ENCODE measurements around the gene ETV6.
A peak's percentile ranks its signal among the peaks of the same experiment; 100 is the strongest.

The ETV6 gene

DNA sequence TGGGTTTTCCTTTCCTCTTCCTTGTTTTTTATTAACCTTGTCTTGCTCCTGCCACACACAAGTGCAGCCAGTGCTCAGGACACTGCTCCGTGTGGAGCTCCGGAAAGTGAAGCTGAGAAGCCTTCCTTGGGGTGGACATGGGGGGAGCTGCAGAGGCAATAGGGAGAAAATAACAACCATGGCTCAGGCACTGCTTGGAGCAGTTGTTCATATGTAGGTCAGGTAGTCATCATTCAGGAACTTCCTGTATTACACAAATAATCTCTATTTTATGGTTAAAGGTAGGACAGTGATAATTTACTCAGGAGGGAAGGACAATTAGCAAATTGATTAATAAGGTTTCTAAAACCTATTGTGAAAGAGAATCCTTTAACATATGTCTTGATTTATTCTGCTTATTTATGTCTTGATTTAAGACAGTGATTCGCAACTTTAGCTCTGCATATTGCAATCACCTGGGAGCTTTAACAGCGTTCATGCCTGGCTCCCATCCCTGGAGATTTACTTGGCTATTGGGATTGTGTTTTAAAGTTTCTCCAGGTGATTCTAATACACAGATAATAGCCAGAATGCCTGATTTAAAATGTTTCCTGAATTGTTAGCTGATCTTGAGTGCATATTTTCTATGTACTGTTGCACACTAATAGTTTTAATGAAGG, 92.1 kb downstream of the ETV6 start:
- DNase-seq (ENCODE audit: low read depth): no peak

DNA sequence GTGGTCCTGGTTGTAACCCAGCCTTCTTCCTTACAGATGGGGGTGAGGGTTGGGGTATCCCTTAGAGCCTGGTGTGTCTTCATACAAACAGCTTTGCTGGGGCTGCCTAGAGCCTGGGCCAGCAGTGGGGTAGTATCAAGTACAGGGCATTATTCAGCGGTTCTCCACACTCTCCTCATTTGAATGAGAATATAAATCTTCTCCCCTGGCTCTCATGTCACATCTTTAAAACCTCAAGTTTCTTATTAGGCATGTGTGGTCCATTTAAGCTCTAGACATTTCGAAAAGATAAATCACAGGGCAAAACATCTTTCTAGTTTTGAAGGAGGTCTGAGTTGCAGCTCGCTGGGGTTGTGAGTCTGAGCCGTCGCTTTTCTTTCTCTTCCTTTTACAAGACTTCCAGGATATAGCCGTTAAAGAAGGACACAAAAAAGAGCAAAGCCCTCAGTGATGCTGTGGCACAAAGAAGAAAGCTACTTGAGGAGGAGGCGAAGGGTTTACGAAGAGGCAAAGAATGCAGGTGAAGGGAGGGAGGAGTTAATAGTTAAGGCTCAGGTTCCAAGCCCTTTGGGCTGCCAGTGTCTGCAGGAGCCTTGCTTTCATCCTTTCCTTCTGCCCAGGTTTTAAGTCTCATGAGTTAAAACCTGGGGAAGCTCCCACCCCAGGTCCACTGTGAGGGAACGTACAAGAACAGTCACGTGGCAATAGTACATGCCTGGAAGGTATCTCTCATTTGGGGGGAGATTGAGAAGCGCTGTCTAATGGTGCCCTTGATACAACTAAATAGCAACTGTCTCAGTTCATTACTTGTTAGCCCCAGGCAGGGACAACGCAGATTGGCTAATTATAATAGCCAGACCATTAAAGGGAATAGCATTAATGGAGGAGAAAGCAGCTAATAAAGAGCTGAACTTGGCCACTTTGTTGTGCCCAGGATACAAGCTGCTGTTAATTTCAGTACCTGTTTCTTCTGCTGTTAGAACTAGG, 94.2 kb downstream of the ETV6 start:
- DNase-seq (ENCODE audit: low read depth): no peak

DNA sequence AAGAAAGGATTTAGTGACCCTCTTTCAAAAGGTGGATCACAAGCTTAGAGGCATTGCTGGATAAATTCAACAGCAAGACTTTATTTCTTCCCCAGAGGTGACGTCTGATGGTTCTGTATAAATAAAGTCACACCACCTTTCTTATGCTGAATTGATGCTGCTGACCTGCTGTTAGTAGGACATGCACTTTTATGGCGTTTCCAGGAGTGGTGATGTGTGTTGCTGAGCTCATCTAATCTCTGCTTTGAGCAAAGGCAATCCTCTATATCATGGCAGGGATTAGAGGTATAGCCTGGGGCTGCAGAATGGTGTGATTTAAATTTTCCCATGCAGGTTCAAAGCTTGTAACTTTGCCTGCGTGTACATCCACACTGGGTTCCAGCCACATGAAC, 94.9 kb downstream of the ETV6 start:
- DNase-seq (ENCODE audit: low read depth): no peak

DNA sequence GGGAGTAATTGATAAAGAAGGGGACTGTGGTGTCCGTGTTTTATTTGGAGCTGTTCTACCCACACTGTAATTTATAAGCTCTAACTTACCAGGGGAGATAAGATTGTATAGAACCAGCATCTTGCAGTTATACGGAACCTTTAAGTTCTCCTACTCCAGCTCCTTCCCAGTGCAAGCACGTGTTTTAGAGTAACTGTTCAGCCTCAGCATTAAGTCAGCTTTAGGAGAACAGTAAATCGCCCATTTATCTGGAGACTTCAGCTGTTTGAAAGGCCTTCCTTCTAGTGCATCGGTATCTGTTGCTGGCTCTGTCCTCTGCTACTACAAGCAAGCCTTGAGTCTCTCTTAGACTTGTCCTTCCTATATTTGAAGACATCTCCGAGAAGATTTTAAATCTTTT, 95.6 kb downstream of the ETV6 start:
- DNase-seq (ENCODE audit: low read depth): no peak

DNA sequence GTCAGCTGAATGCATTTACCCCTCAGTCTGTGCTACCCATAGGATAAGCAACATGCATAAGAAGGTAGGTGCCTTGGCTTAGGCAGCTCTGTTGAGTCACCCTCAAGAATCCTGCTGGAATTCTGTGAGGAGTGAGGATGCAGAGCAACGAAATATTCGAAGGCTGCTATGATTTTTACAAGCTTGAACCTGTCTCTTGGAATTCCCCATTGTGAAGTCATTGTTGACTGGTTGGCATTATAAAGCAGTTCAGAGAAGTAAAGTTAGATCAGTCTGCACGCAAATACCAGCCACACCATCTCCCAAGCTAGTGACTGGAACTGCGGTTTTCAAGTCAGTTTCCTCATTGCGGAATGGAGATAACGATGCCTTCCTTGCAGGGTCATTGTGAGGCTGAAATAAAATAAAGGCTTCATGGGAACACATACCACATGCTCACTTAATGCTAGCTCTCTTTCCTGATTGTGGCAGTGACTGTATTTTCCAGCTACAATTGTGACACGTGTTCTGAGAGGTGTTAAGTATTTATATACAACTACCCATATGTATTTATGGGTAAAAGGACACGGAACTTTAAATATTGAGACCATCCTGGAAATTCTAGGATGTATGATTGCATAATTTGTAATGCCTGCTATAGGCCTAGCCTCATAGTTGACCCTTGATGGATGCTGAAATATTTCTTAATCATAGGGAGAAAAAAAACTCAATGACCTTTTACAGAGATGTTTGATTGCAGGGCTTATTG, 96.7 kb downstream of the ETV6 start:
- DNase-seq (ENCODE audit: low read depth): peak; percentile 47

DNA sequence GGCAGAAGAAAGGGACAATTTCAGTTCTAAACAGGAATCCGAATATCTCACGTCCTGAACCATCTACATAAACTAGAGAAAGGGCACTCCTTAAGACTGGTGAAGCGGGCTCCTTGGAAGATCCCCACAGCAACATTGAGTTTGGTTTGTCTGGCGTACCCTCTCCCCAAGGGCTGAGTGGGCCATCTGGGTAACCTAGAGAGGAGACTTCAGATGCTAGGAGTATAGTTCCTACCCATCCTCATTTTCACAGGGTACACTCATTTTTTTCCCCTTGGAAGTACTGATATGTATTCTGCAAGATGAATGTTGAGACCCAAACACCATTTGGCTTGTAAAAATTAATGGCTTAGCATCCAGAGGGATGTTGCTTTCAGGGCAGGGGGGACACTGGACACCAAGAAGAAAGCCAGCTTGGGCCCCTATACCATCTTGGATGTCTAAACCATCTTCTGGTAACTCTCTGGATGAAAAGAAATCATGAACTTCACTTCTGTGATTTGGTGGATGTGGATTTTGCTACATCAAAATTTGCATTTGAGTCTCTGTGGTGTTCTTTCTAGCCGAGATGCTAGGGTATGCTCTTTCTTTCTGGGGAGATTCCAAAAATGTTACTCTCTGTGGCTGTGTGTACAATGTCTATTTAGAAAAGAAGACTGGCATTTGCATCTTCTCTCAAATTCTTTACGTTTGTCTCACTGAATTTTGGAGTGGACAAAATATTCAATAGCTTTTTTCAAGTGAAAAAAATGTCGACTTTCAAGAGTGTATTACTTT, 97.7 kb downstream of the ETV6 start:
- DNase-seq (ENCODE audit: low read depth): no peak

DNA sequence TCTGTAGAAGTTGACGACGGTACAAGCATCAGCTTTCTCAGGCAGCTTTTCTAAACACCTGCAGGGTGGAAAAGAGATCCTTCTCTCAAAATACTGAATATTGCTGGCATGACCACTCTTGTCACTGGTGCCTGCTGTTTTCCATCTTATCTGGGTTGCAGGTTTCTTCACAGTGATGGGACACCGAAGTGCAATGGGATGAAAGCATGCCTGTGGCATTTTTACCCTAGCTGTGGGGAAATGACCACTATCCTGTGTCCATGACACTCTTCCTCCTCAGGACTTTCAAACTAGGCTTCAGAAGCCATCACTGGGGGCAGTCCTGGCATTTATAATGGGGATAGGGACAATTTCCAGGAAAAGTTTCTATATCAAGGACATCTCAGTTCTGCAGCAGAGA, 98.5 kb downstream of the ETV6 start:
- DNase-seq (ENCODE audit: low read depth): no peak

DNA sequence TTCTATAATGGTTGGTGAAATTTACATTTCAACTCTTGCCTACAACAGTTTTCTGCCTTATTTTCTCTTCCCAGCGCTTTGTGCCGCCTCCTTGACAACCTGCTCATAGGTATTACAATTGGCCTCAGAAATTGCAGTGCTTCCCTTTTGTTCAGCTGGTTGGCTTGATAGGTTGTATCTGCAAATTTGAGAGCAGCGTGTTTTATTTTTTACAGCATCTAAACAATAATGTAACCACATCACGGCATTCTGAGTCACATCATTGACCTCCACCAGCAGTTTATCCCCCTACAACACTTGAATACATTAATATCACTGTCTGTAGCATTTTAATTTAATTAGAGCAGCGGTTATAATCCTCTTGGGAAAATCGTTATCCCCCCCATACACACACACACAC, 99.4 kb downstream of the ETV6 start:
- DNase-seq (ENCODE audit: low read depth): no peak

DNA sequence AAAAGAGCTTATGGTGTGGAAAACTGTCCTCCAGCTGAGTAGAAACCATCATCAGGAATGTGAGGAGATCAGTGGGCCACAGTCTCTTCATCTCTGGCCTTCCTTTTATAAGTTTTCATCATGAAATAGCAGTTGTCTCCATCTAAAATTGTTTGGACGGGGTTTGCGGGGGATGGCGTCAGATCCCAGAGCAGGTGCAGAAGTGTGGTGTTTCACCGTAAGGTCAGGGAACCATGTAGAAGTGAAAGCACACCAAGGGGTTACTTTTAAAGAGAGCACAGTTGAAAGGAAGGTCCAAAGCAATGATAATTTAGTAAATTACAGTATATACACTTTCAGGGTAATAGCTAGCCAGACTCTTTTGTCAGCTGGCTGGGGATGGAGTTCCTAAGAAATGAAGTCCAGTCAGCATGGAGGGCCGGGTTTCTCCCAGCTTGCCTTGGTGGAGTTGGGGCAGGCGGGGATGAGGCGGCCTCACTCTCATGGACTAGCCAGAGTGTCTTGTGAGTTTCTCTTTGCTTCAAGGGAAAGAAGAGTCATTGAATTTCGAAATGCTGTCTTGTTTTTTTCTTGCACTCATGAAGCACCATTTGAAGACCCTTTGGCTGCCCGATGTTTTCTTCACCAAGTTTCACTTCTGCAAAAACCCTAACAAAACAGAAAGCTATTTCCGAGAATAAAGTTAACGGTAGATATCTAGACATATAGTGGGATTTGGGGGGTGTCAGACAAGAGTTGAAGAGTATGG, 100.6 kb downstream of the ETV6 start:
- no peak for DNase-seq (ENCODE audit: low read depth)

DNA sequence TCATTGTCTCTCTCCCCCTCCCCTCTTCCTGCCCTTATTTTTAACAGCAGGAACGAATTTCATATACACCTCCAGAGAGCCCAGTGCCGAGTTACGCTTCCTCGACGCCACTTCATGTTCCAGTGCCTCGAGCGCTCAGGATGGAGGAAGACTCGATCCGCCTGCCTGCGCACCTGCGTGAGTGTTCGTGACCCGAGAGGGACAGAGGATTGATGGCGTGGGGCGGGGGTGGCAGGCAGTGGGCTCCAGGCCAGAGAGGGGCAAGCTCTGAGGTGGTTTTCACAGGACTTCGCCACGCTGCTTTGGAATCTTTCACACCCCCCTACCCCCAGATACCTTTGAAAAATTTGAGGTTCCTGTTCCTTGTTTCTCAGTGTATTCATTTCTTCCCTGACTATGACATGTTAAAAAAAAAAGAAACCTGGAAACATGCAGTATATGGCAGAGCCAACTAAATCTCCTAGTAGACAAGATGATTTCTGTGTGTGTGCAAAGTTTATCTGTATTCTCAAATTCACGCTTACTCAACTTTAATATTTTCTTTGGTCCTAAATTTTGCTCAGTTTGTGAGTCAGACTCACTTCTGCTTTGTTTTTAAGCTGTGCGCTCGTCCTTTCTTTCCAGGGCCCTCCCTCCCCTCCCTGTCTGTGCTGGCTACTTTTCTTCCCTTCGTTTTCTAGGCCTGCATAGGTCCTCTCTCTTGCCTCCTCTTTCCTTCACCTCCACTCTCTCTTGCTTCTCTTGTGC, 103.1 kb downstream of the ETV6 start:
- no peak for DNase-seq (ENCODE audit: low read depth)

DNA sequence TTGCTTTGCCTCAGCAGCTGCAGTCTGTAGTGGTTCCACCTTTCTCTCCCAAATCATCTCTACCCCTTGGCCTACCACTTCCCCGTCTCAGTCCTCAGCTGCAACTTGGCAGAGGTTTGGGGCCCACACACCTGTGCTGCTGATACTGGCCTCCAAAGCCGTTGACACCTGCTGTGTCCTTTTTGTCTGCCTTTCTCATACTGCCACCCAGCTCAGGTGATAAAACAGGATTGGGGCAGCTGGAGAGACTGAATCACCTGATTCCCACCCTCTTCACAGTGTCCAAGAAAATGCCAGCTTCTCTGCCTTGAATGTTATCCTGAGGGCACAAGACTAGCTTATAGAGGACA, 103.7 kb downstream of the ETV6 start:
- no peak for DNase-seq (ENCODE audit: low read depth)

DNA sequence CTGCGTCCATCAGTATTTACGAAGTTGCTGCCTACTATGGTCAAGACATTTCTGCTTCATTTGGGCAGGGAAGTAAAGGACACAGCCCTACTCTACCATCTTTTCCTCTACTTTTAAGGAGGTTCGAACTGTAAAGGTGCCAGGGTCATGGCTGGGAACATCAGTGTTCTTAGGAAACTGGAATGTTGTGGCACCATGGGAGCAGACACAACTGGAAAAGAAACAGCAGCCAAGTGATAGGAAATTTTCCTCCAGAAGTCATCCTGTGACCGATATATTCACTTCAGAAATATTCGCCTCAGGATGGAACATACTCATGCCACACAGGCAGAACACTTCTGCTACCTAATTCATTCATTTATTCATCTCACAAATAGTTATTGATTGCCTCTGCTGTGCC, 104.4 kb downstream of the ETV6 start:
- no peak for DNase-seq (ENCODE audit: low read depth)

DNA sequence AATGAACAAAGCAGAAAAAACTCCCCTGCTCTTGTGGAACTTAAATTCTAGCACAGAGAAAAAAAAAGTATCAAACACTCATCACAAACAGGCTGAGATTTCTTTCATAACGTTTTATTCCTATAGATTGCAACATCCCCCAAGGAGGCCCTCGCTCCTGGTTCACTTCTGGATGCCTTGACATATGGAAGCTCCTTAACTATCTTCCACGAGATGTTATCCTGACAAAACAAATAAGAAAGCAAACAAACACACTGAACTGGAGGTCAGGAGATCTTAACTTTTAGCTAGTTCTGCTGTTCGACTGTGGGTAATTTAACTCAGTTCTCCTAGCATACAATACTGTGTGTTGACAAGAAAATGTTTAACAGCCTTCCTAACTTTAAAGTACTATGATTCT, 104.8 kb downstream of the ETV6 start:
- no peak for DNase-seq (ENCODE audit: low read depth)

DNA sequence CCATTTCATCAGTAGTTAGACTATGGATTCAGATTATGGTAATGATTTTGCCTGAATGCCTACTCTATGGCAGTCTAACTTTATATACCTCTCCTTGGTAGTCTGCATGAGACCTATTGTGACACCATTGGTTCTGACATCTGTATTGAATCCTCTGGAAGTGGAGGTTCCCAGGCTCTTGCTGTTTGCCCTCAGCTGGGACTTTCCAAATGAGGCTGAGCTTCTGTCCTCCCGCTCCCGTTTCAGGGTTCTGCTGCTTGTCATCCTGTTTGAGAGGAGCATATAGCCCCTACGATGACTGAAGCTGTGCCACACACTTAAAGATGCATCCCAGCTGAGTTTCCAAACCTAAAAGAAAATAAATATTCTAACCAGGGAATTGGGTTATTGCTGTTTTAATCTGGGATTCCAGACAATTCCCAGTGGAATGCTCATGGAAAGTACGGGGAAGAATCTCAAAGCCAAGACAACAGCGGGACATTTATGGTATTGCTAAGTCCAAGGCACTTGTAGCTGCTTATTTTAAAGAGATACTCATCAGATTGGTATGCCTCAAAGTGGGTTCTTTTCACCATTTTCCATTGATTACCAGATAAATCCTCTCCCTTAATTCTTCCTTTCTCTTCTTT, 105.9 kb downstream of the ETV6 start:
- peak; percentile 49 for DNase-seq (ENCODE audit: low read depth)

DNA sequence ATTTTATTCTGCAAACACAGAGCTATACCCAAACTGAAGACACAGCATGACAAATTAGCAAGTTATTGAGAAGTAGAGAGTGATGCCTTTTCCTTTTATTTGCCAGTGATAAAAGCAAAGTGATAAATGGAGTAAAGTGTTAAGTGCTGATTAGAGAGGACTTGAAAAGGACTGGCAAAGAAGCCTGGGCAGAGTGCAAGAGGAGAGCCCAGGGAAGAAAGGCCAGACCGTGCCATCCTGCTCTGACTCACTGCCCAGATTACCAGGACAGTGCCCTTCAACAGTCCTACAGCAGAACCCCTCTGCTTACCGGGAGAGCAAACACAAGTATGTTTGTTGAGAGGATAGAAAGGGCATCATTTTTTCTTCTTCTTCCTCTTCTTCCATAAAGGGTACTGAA, 106.5 kb downstream of the ETV6 start:
- no peak for DNase-seq (ENCODE audit: low read depth)

DNA sequence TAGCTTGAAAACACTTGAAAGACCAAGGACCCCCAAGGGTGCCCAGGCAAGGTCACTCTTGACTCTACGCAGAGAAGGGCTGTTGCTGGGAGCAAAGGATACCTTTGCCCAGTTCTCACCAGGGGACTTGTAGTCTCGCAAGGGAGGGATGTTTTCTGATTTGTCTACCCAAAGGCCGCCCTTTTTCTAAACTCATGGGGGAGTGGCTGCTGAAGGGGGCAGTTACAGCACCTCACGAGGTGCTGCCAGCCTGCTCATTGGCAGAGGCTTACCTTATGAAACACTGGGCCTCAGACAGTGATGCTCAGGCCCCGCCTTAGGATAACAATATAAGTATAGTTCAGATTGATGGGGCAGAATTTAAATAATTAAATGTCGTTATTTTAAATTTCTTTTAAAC, 107.0 kb downstream of the ETV6 start:
- no peak for DNase-seq (ENCODE audit: low read depth)

DNA sequence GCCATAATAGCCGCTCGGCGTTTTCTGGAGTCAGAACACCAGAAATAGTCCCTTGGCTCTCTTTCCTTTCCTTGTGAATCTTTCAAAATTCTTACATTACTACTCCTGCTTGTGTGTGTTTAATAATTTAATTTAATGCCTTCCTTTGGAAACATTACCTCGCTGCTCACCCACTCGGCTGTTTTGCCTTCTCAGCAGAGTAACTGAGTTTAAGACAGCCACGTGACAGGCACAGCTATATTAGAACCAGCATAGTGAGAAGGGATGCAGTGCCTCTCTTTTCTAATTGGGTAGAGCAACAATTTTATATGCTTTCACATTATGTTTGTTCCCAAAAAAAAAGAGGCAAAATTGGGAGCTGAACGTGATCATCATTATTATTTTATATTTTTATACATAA, 107.6 kb downstream of the ETV6 start:
- DNase-seq (ENCODE audit: low read depth): no peak

DNA sequence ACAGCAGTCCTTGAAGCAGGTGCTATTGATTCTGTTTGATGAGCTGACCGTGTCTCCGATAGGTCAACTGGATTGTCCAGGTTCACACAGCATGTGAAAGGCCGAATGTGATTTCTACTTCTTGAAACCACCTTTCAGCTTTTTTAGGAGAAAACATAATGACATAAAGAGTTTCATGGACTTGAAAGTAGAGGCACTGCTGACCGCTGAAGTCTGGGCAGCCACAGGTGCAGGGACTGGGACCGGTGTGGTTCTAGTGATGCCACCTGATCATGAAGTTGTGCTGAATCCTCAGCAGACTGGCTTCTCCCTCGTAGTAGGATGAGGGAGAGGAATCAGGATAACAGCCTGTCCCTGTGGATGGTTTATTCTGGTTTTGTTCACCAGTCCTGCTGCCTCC, 108.1 kb downstream of the ETV6 start:
- no peak for DNase-seq (ENCODE audit: low read depth)

DNA sequence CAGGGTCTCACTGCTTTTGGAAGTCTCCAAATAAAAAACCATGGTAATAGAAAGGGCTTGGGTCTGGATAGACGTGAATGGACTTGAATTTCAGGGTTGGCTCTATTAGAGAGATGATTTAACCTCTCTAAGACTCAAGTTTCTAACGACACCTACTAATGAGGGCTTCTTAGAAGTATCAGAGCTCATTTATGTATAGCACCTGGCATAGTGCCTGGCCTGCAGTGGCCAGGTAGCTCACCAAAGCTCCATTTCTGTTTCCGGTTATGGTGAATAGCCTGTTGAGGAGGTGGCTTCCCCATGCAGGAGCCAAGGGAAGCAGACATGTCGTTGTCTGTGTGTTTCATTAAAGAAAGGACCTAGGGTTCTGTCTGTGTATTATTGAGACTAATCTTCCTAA, 108.6 kb downstream of the ETV6 start:
- DNase-seq (ENCODE audit: low read depth): no peak

Measured in fibroblast of gingiva (primary cell).